ENCODE data around the gene CRBN. TPM values are rescaled to one million over a fixed set of nuclear protein-coding genes. Genes with fewer than 3 reads are reported as not detected.

Gene CRBN
- 24.9 to 30.2 TPM (median 28.7 TPM) in 5 replicates for total RNA-seq (2022; extraction: Qiagen RNA extraction; ENCODE audit: low read depth)

DNA sequence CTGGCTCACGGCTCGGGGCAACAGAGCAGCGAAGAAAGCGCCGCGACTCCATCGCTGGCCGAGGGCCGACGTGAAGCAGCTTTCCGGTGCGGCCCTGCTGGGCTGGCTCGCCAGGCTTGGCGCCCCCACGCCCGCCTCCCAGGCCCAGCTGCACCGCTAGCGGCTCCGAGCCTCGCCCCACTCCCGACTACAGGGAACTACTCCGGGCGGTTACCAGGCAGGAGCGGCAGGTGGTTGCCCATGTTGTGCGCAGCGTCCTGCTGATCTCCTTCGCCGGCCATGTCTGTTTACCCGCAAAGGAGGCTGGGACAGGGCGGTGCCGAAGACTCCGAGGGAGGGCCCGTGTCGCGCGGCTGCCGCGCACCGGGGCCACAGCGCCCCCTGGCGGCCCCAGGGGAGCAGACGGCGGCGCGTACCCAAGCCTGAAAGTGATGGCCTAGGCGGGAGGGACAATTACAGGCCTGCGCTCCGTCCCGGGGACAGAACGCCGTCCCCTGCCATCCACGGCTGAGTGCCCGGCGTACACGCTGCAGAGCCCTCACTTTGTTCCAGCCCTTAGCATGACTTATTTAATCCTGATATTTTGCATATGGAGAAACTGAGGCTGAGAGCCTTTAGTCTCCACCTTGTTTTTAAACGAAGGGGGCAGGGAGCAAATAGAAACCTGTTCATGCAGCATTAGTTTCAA is at the start of gene CRBN:
CRBN (minus strand) TSS at position 285 of the 688 bp plus-strand sequence; CDS start at position 281, 4 bp downstream.

GRCh38 chr3:3126477-3127431 is 52.7 kb downstream of the CRBN start, which contains the start of gene TRNT1:
Gene TRNT1, plus strand, starts transcription at chr3:3126940. Its CDS starts 2,101 bp downstream, at chr3:3129041.

DNA sequence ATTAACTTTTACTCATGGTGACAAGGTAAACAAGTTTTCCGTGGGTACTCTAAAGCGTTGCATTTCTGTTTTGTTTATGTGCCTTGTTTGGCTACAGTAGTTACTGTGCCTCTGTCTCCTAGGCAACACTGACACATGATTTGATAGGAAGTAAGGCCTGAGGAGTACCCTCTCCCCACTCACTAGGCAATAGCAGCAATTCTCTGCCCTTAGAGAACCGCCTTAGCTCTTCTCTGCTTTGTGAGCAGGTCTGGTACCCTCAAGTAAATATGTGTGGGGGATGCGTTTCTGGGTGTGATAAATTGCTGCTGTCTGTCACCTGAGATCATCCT is 69.2 kb downstream of the CRBN start, which contains the start of gene IL5RA:
IL5RA (minus strand) TSS at position 76 of the 332 bp plus-strand sequence. CDS start 5,390 bp downstream, outside the sequence.

Other genes starting within 250 kb of the CRBN start
- not detected in 5 replicates for gene IL5RA, start 69.3 kb downstream of the CRBN start, total RNA-seq (2022; extraction: Qiagen RNA extraction; ENCODE audit: low read depth)
- gene TRNT1, start 52.8 kb downstream of the CRBN start, total RNA-seq (2022; extraction: Qiagen RNA extraction; ENCODE audit: low read depth) = 29.0 to 39.6 TPM (median 31.0 TPM) in 5 replicates